Neuronal stem cell (in vitro differentiated cells): ENCODE results near the gene FLRT2.

Experiments used
- DNase-seq: peaks from one replicate; pipeline ENCODE4 v3.0.0-alpha.2; 2013; ENCODE audit warnings: low spot score
- H2AFZ ChIP-seq: one replicate; pipeline ENCODE4 v1.6.1; 2013; ENCODE audit warnings: mild to moderate bottlenecking, low read length, inconsistent platforms
- H2AK5ac ChIP-seq: 2 replicates; pipeline ENCODE4 v1.6.1; 2013; ENCODE audit warnings: low read depth, mild to moderate bottlenecking, inconsistent platforms, low read length, moderate library complexity, mixed read lengths
- H2BK120ac ChIP-seq: 2 replicates; pipeline ENCODE4 v1.6.1; 2013; ENCODE audit warnings: low read depth, mild to moderate bottlenecking, inconsistent platforms, low read length, moderate library complexity, mixed read lengths
- H2BK12ac ChIP-seq: one replicate; pipeline ENCODE4 v1.6.1; 2013; ENCODE audit warnings: low read length, inconsistent platforms
- H2BK15ac ChIP-seq: 2 replicates; pipeline ENCODE4 v1.6.1; 2013; ENCODE audit warnings: mild to moderate bottlenecking, low read length, inconsistent platforms, mixed read lengths
- H2BK5ac ChIP-seq: one replicate; pipeline ENCODE4 v1.6.1; 2013; ENCODE audit warnings: inconsistent platforms, mild to moderate bottlenecking, low read length, moderate library complexity
- H3K14ac ChIP-seq: one replicate; pipeline ENCODE4 v1.6.1; 2013; ENCODE audit warnings: low read length, inconsistent platforms
- H3K18ac ChIP-seq: 2 replicates; pipeline ENCODE4 v1.6.1; 2013; ENCODE audit warnings: low read length, inconsistent platforms
- H3K23ac ChIP-seq: 2 replicates; pipeline ENCODE4 v1.6.1; 2013; ENCODE audit warnings: low read depth, mild to moderate bottlenecking, mixed read lengths, low read length, inconsistent platforms; ENCODE audit not compliant: poor library complexity
- H3K27ac ChIP-seq: replicated peaks from 3 replicates; pipeline ENCODE4 v1.5.1; 2013; ENCODE audit warnings: low read length, inconsistent platforms
- H3K27me3 ChIP-seq, 3 experiments: 2 replicates each; pipeline ENCODE4 v1.6.1; 2013; ENCODE audit warnings: low read length in 3 of 3, mild to moderate bottlenecking in 2 of 3, inconsistent platforms in 1 of 3, low read depth in 1 of 3, mixed read lengths in 1 of 3, moderate library complexity in 1 of 3; ENCODE audit not compliant: control insufficient read depth in 3 of 3, insufficient read depth in 3 of 3
- H3K36me3 ChIP-seq, 2 donors: replicated peaks in 1 of 2; 2 replicates each; pipeline ENCODE4 v1.6.1; 2013; ENCODE audit warnings: low read length in 2 of 2; ENCODE audit not compliant: control insufficient read depth in 2 of 2, insufficient read depth in 2 of 2
- H3K4ac ChIP-seq: 2 replicates; pipeline ENCODE4 v1.6.1; 2013; ENCODE audit warnings: inconsistent platforms, mild to moderate bottlenecking, low read length, moderate library complexity
- H3K4me1 ChIP-seq, 2 donors: 1 replicate in 1 of 2; 2 replicates in 1 of 2; pipeline ENCODE4 v1.6.1; 2013; ENCODE audit warnings: low read length in 2 of 2, low read depth in 1 of 2; ENCODE audit not compliant: control insufficient read depth in 2 of 2, insufficient read depth in 1 of 2
- H3K4me2 ChIP-seq: one replicate; pipeline ENCODE4 v1.6.1; 2013; ENCODE audit warnings: mild to moderate bottlenecking, low read length, inconsistent platforms; ENCODE audit not compliant: insufficient read depth, poor library complexity, severe bottlenecking
- H3K4me3 ChIP-seq, 2 donors: 2 replicates each; pipeline ENCODE4 v1.5.1; 2013; ENCODE audit warnings: low read length in 2 of 2, mild to moderate bottlenecking in 2 of 2, inconsistent platforms in 1 of 2, moderate library complexity in 1 of 2
- H3K79me1 ChIP-seq: one replicate; pipeline ENCODE4 v1.6.1; 2013; ENCODE audit warnings: low read depth, mild to moderate bottlenecking, inconsistent platforms, low read length, moderate library complexity
- H3K9ac ChIP-seq: one replicate; pipeline ENCODE4 v1.6.1; 2013; ENCODE audit warnings: mild to moderate bottlenecking, low read depth, low read length, inconsistent platforms; ENCODE audit not compliant: poor library complexity
- H3K9me3 ChIP-seq, 2 donors: replicated peaks in 1 of 2; 2 replicates each; pipeline versions ENCODE3 to v1.6.1; 2013; ENCODE audit warnings: low read length in 2 of 2, mild to moderate bottlenecking in 2 of 2, inconsistent platforms in 1 of 2, low read depth in 1 of 2, mixed read lengths in 1 of 2, moderate library complexity in 1 of 2; ENCODE audit not compliant: control insufficient read depth in 2 of 2, insufficient read depth in 1 of 2
- H4K8ac ChIP-seq: one replicate; pipeline ENCODE4 v1.6.1; 2013; ENCODE audit warnings: low read depth, mild to moderate bottlenecking, inconsistent platforms, low read length, moderate library complexity
- H4K91ac ChIP-seq: one replicate; pipeline ENCODE4 v1.6.1; 2013; ENCODE audit warnings: low read length, low read depth, mild to moderate bottlenecking, inconsistent platforms; ENCODE audit not compliant: poor library complexity
- WGBS, 2 donors: extraction: QIAGEN DNeasy Blood & Tissue Kit; methylation state at CpG; one replicate each; pipeline ENCODE4 v1.1.7; 2013; ENCODE audit warnings: missing lambda C conversion rate in 2 of 2, mixed read lengths in 1 of 2; ENCODE audit not compliant: insufficient read length in 2 of 2, insufficient replicate concordance in 1 of 2; ENCODE audit errors: extremely low coverage in 2 of 2; 5-methylcytosine and 5-hydroxymethylcytosine counted together

The FLRT2 gene

GRCh38 chr14:85590784-85591183, 60.8 kb downstream of the FLRT2 start:
- Histone ChIP-seq H2BK5ac (no peak overlapping the region), H3K18ac (no peak overlapping the region)
- DNase-seq: no peak

GRCh38 chr14:85594217-85594616, 64.3 kb downstream of the FLRT2 start:
- WGBS, 2 donors: no CpG with 5 or more reads among the region's 3 CpGs
- Histone ChIP-seq H4K91ac (no peak overlapping the region), H3K4me3 (no peak overlapping the region), H2BK5ac (no peak overlapping the region), H3K4me1 (no peaks in the 10 kb centered on the region), H2BK15ac (no peak overlapping the region), H3K27me3 (no peaks in the 10 kb centered on the region), H3K23ac (no peak overlapping the region), H2BK120ac (no peak overlapping the region), H4K8ac (no peak overlapping the region), H3K18ac (no peak overlapping the region), H3K9ac (no peak overlapping the region), H2BK12ac (no peak overlapping the region), H3K4ac (no peak overlapping the region), H3K36me3 (peaks cover 0 to 2% of the 10 kb centered on the region in 2 donors), H3K27ac (no peak overlapping the region), H2AK5ac (no peak overlapping the region), H3K79me1 (no peaks in the 10 kb centered on the region), H3K4me2 (no peak overlapping the region), H3K14ac (no peak overlapping the region), H2AFZ (no peak overlapping the region), H3K9me3 (no peaks in the 10 kb centered on the region)
- DNase-seq: no peak

More at GRCh38 chr14:85590784-85591183, 60.8 kb downstream of the FLRT2 start:
- H3K9ac ChIP-seq: no peak overlapping the region
- H3K4me3 ChIP-seq: no peak overlapping the region
- H4K91ac ChIP-seq: no peak overlapping the region
- H3K79me1 ChIP-seq: no peaks in the 10 kb centered on the region
- H4K8ac ChIP-seq: no peak overlapping the region
- H2BK120ac ChIP-seq: no peak overlapping the region
- no peak overlapping the region for H2BK12ac ChIP-seq
- no peak overlapping the region for H3K4ac ChIP-seq
- no peak overlapping the region for H2AK5ac ChIP-seq
- H3K23ac ChIP-seq: no peak overlapping the region
- H3K36me3 ChIP-seq: no peaks in the 10 kb centered on the region
- H2AFZ ChIP-seq: no peak overlapping the region
- H3K9me3 ChIP-seq: no peaks in the 10 kb centered on the region
- no peaks in the 10 kb centered on the region for H3K27me3 ChIP-seq
- no peak overlapping the region for H3K27ac ChIP-seq
- H2BK15ac ChIP-seq: no peak overlapping the region
- H3K14ac ChIP-seq: no peak overlapping the region
- no peak overlapping the region for H3K4me2 ChIP-seq
- no peaks in the 10 kb centered on the region for H3K4me1 ChIP-seq

- Histone ChIP-seq H2BK12ac (no peak overlapping the region), H2BK120ac (no peak overlapping the region), H2AK5ac (no peak overlapping the region), H3K4me3 (no peak overlapping the region), H3K14ac (no peak overlapping the region), H3K27ac (no peak overlapping the region), H3K9ac (no peak overlapping the region), H3K23ac (no peak overlapping the region), H3K4me1 (peaks cover 0 to under 1% of the 10 kb centered on the region in 2 donors), H3K18ac (no peak overlapping the region), H4K8ac (no peak overlapping the region), H2BK5ac (no peak overlapping the region), H3K79me1 (no peaks in the 10 kb centered on the region), H3K27me3 (no peaks in the 10 kb centered on the region), H4K91ac (no peak overlapping the region), H2BK15ac (no peak overlapping the region), H3K9me3 (no peaks in the 10 kb centered on the region), H3K36me3 (peaks cover 0 to 2% of the 10 kb centered on the region in 2 donors), H3K4me2 (no peak overlapping the region), H3K4ac (no peak overlapping the region), H2AFZ (no peak overlapping the region)
- WGBS, 2 donors: no CpG with 5 or more reads among the region's 10 CpGs
- DNase-seq: no peak
Observed at GRCh38 chr14:85595981-85596380, 66.0 kb downstream of the FLRT2 start.

- no CpG with 5 or more reads among the region's 4 CpGs for WGBS, 2 donors
- Histone ChIP-seq H3K18ac (no peak overlapping the region), H4K91ac (no peak overlapping the region), H3K4me3 (no peak overlapping the region), H3K4ac (no peak overlapping the region), H3K4me2 (no peak overlapping the region), H3K79me1 (no peaks in the 10 kb centered on the region), H3K27me3 (no peaks in the 10 kb centered on the region), H2AK5ac (no peak overlapping the region), H2BK12ac (no peak overlapping the region), H3K9me3 (no peaks in the 10 kb centered on the region), H2BK15ac (no peak overlapping the region), H2BK5ac (no peak overlapping the region), H3K4me1 (peaks cover 0 to 1% of the 10 kb centered on the region in 2 donors), H2BK120ac (no peak overlapping the region), H3K36me3 (peaks cover 0 to 2% of the 10 kb centered on the region in 2 donors), H4K8ac (no peak overlapping the region), H3K14ac (no peak overlapping the region), H2AFZ (no peak overlapping the region), H3K27ac (no peak overlapping the region), H3K9ac (no peak overlapping the region), H3K23ac (no peak overlapping the region)
- DNase-seq: no peak
Observed at GRCh38 chr14:85596562-85596961, 66.6 kb downstream of the FLRT2 start.
